Measurements from ENCODE around the gene MACF1.

The MACF1 gene

GRCh38 chr1:39187275-39188046 is 17.0 kb upstream of the MACF1 start:
- Histone ChIP-seq H3K4me2 (ENCODE audit: low read length, poor library complexity, severe bottlenecking) (no peak overlapping the region), H3K4ac (ENCODE audit: low read depth in 1 of 2, low read length in 2 of 2) (no peak overlapping the region), H3K79me1 (replicated peaks; ENCODE audit: low read length, poor library complexity, severe bottlenecking) (no peaks in the 10 kb centered on the region), H4K8ac (ENCODE audit: low read length) (no peak overlapping the region), H2BK120ac (ENCODE audit: low read depth, low read length) (no peak overlapping the region), H3K4me1 (ENCODE audit: control insufficient read depth, insufficient read depth, low read depth, low read length) (peaks cover 21% of the 10 kb centered on the region), H3K36me3 (ENCODE audit: control insufficient read depth in 1 of 2, insufficient read depth in 2 of 2, low read depth in 1 of 2, low read length in 2 of 2) (no peaks in the 10 kb centered on the region), H2BK5ac (ENCODE audit: low read depth, low read length, poor library complexity, severe bottlenecking) (no peak overlapping the region), H3K18ac (ENCODE audit: low read depth in 1 of 2, low read length in 2 of 2) (no peak overlapping the region), H2AK5ac (ENCODE audit: low read length, severe bottlenecking) (no peak overlapping the region), H3K27ac (ENCODE audit: low read length, poor library complexity, severe bottlenecking) (no peak overlapping the region), H3K4me3 (ENCODE audit: insufficient read depth in 1 of 2, low read depth in 1 of 2, low read length in 2 of 2) (no peak overlapping the region), H3K14ac (ENCODE audit: low read length in 2 of 2) (no peak overlapping the region), H4K91ac (ENCODE audit: low read length) (no peak overlapping the region), H2AFZ (ENCODE audit: low read depth, low read length) (no peak overlapping the region), H2BK15ac (ENCODE audit: low read depth, poor library complexity, severe bottlenecking) (no peak overlapping the region), H3K9me3 (ENCODE audit: control insufficient read depth, low read length) (no peaks in the 10 kb centered on the region), H3K9ac (ENCODE audit: low read length) (no peak overlapping the region), H3K23ac (ENCODE audit: low read length in 2 of 2) (no peak overlapping the region), H3K27me3 (ENCODE audit: control insufficient read depth in 1 of 2, insufficient read depth in 1 of 2, low read length in 2 of 2) (no peaks in the 10 kb centered on the region), H2BK12ac (ENCODE audit: low read length in 2 of 2) (no peak overlapping the region)
- DNase-seq, result no peak
- 86% methylated on average over 2 of the region's 3 CpGs for WGBS

GRCh38 chr1:39189592-39190041 is 14.9 kb upstream of the MACF1 start:
- peak overlapping the region; percentile 59 for H3K9ac ChIP-seq (ENCODE audit: low read length)
- no peaks in the 10 kb centered on the region for H3K36me3 ChIP-seq (ENCODE audit: control insufficient read depth in 1 of 2, insufficient read depth in 2 of 2, low read depth in 1 of 2, low read length in 2 of 2)
- H3K18ac ChIP-seq (ENCODE audit: low read depth in 1 of 2, low read length in 2 of 2), result no peak overlapping the region
- H2AFZ ChIP-seq (ENCODE audit: low read depth, low read length), result no peak overlapping the region
- no peak overlapping the region for H3K4ac ChIP-seq (ENCODE audit: low read depth in 1 of 2, low read length in 2 of 2)
- H3K23ac ChIP-seq (ENCODE audit: low read length in 2 of 2), result no peak overlapping the region
- H3K9me3 ChIP-seq (ENCODE audit: control insufficient read depth, low read length), result no peaks in the 10 kb centered on the region
- no peak overlapping the region for H3K4me3 ChIP-seq (ENCODE audit: insufficient read depth in 1 of 2, low read depth in 1 of 2, low read length in 2 of 2)
- H2BK15ac ChIP-seq (ENCODE audit: low read depth, poor library complexity, severe bottlenecking), result no peak overlapping the region
- H4K8ac ChIP-seq (ENCODE audit: low read length), result no peak overlapping the region
- peak overlapping the region; percentile 62 for H3K27ac ChIP-seq (ENCODE audit: low read length, poor library complexity, severe bottlenecking)
- H3K4me2 ChIP-seq (ENCODE audit: low read length, poor library complexity, severe bottlenecking), result no peak overlapping the region
- no peak overlapping the region for H2AK5ac ChIP-seq (ENCODE audit: low read length, severe bottlenecking)
- 11% methylated on average over 1 of the region's 1 CpG for WGBS
- no peak overlapping the region for H2BK120ac ChIP-seq (ENCODE audit: low read depth, low read length)
- no peaks in the 10 kb centered on the region for H3K27me3 ChIP-seq (ENCODE audit: control insufficient read depth in 1 of 2, insufficient read depth in 1 of 2, low read length in 2 of 2)
- no peaks in the 10 kb centered on the region for H3K79me1 ChIP-seq (replicated peaks; ENCODE audit: low read length, poor library complexity, severe bottlenecking)
- H3K4me1 ChIP-seq (ENCODE audit: control insufficient read depth, insufficient read depth, low read depth, low read length), result peaks cover 19% of the 10 kb centered on the region
- no peak overlapping the region for H2BK12ac ChIP-seq (ENCODE audit: low read length in 2 of 2)
- H2BK5ac ChIP-seq (ENCODE audit: low read depth, low read length, poor library complexity, severe bottlenecking), result no peak overlapping the region
- peak; percentile 89 for DNase-seq
- H4K91ac ChIP-seq (ENCODE audit: low read length), result no peak overlapping the region
- H3K14ac ChIP-seq (ENCODE audit: low read length in 2 of 2), result no peak overlapping the region

DNA sequence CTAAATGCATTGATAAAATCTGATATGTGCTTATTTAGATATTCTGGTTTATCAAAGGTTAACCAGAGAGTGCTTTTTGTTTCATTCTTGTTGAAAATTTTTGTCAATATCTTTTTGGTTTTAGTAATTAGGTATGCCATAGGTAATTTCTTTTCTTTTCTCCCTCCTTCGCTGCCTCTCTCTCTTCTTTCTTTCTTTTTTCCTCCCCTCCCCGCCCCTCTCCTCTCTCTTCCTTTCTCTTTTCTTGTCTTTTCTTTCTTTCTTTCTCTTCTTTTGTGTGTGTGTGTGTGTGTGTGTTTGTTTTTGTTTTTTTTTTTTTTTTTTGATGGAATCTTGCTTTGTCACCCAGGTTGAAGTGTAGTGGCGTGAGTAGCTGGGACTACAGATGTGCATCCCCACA is 14.4 kb upstream of the MACF1 start:
- WGBS, result 82% methylated on average over 1 of the region's 3 CpGs
- peak overlapping the region; percentile 77 for H2BK120ac ChIP-seq (ENCODE audit: low read depth, low read length)
- no peak overlapping the region for H3K4me3 ChIP-seq (ENCODE audit: insufficient read depth in 1 of 2, low read depth in 1 of 2, low read length in 2 of 2)
- no peak overlapping the region for H3K4me2 ChIP-seq (ENCODE audit: low read length, poor library complexity, severe bottlenecking)
- no peak overlapping the region for H4K91ac ChIP-seq (ENCODE audit: low read length)
- H3K79me1 ChIP-seq (replicated peaks; ENCODE audit: low read length, poor library complexity, severe bottlenecking), result no peaks in the 10 kb centered on the region
- H3K9ac ChIP-seq (ENCODE audit: low read length), result peak overlapping the region; percentile 59
- H2BK15ac ChIP-seq (ENCODE audit: low read depth, poor library complexity, severe bottlenecking), result no peak overlapping the region
- no peak overlapping the region for H3K23ac ChIP-seq (ENCODE audit: low read length in 2 of 2)
- no peak overlapping the region for H4K8ac ChIP-seq (ENCODE audit: low read length)
- no peak overlapping the region for H3K4ac ChIP-seq (ENCODE audit: low read depth in 1 of 2, low read length in 2 of 2)
- no peaks in the 10 kb centered on the region for H3K27me3 ChIP-seq (ENCODE audit: control insufficient read depth in 1 of 2, insufficient read depth in 1 of 2, low read length in 2 of 2)
- H3K4me1 ChIP-seq (ENCODE audit: control insufficient read depth, insufficient read depth, low read depth, low read length), result peaks cover 22% of the 10 kb centered on the region
- no peak overlapping the region for H3K18ac ChIP-seq (ENCODE audit: low read depth in 1 of 2, low read length in 2 of 2)
- DNase-seq, result no peak
- H2AK5ac ChIP-seq (ENCODE audit: low read length, severe bottlenecking), result peak overlapping the region; percentile 44
- no peaks in the 10 kb centered on the region for H3K9me3 ChIP-seq (ENCODE audit: control insufficient read depth, low read length)
- no peak overlapping the region for H3K14ac ChIP-seq (ENCODE audit: low read length in 2 of 2)
- peak overlapping the region in 1 of 2 experiments; percentile 60 for H2BK12ac ChIP-seq (ENCODE audit: low read length in 2 of 2)
- H3K27ac ChIP-seq (ENCODE audit: low read length, poor library complexity, severe bottlenecking), result peak overlapping the region; percentile 46
- no peak overlapping the region for H2AFZ ChIP-seq (ENCODE audit: low read depth, low read length)
- H3K36me3 ChIP-seq (ENCODE audit: control insufficient read depth in 1 of 2, insufficient read depth in 2 of 2, low read depth in 1 of 2, low read length in 2 of 2), result no peaks in the 10 kb centered on the region
- H2BK5ac ChIP-seq (ENCODE audit: low read depth, low read length, poor library complexity, severe bottlenecking), result no peak overlapping the region

DNA sequence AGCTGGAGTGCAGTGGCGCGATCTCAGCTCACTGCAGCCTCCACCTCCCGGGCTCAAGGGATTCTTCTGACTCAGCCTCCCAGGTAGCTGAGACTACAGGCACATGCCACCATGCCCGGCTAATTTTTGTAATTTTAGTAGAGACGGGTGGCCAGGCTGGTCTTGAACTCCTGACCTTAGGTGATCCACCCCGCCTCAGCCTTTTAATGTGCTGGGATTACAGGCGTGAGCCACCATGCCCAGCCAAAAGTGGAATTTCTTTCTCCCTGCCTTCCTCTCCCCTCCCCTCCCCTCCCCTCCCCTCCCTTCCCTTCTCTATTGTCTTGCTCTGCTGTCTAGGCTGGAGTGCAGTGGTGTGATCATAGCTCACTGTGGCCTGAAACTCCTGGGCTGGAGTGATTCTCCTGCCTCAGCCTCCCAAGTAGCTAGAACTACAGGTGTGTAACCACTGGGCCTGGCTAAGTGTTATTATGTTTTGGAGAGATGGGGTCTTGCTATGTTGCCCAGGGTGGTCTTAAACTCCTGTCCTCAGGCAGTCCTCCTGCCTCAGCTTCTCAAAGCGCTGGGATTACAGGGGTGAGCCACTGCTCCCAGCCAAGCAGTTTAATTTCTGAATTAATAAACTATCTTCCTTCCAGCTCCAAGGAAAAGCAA is 10.0 kb upstream of the MACF1 start:
- DNase-seq, result no peak
- WGBS, result 66% methylated on average over 7 of the region's 8 CpGs

More for the DNA sequence above, 10.0 kb upstream of the MACF1 start:
- peak overlapping the region in 1 of 2 experiments; percentile 88 for H2BK12ac ChIP-seq (ENCODE audit: low read length in 2 of 2)
- no peak overlapping the region for H3K14ac ChIP-seq (ENCODE audit: low read length in 2 of 2)
- H2BK15ac ChIP-seq (ENCODE audit: low read depth, poor library complexity, severe bottlenecking), result no peak overlapping the region
- peak overlapping the region; percentile 34 for H3K4me2 ChIP-seq (ENCODE audit: low read length, poor library complexity, severe bottlenecking)
- H3K27ac ChIP-seq (ENCODE audit: low read length, poor library complexity, severe bottlenecking), result peak overlapping the region; percentile 95
- peak overlapping the region; percentile 14 for H2BK5ac ChIP-seq (ENCODE audit: low read depth, low read length, poor library complexity, severe bottlenecking)
- H2AK5ac ChIP-seq (ENCODE audit: low read length, severe bottlenecking), result peak overlapping the region; percentile 35
- H3K4ac ChIP-seq (ENCODE audit: low read depth in 1 of 2, low read length in 2 of 2), result no peak overlapping the region
- H2AFZ ChIP-seq (ENCODE audit: low read depth, low read length), result no peak overlapping the region
- no peaks in the 10 kb centered on the region for H3K9me3 ChIP-seq (ENCODE audit: control insufficient read depth, low read length)
- H3K79me1 ChIP-seq (replicated peaks; ENCODE audit: low read length, poor library complexity, severe bottlenecking), result no peaks in the 10 kb centered on the region
- H4K91ac ChIP-seq (ENCODE audit: low read length), result peak overlapping the region; percentile 83
- no peak overlapping the region for H3K23ac ChIP-seq (ENCODE audit: low read length in 2 of 2)
- H3K9ac ChIP-seq (ENCODE audit: low read length), result no peak overlapping the region
- H3K36me3 ChIP-seq (ENCODE audit: control insufficient read depth in 1 of 2, insufficient read depth in 2 of 2, low read depth in 1 of 2, low read length in 2 of 2), result no peaks in the 10 kb centered on the region
- peaks cover 21% of the 10 kb centered on the region for H3K4me1 ChIP-seq (ENCODE audit: control insufficient read depth, insufficient read depth, low read depth, low read length)
- H4K8ac ChIP-seq (ENCODE audit: low read length), result no peak overlapping the region
- H3K27me3 ChIP-seq (ENCODE audit: control insufficient read depth in 1 of 2, insufficient read depth in 1 of 2, low read length in 2 of 2), result no peaks in the 10 kb centered on the region
- H3K18ac ChIP-seq (ENCODE audit: low read depth in 1 of 2, low read length in 2 of 2), result peak overlapping the region in 1 of 2 experiments; percentile 52
- peak overlapping the region; percentile 43 for H2BK120ac ChIP-seq (ENCODE audit: low read depth, low read length)
- H3K4me3 ChIP-seq (ENCODE audit: insufficient read depth in 1 of 2, low read depth in 1 of 2, low read length in 2 of 2), result no peak overlapping the region

Data from mesenchymal stem cell (in vitro differentiated cells and primary cell).